HepG2 (cell line): ENCODE results near the gene SYS1. TPM values are rescaled to one million over a fixed set of nuclear protein-coding genes. Genes with fewer than 3 reads are reported as not detected.

Experiments
- CC2D1A ChIP-seq: sonication (generic); formaldehyde crosslinking; IDR thresholded peaks from 2 replicates; pipeline ENCODE4 v1.8.1; 2023; ENCODE audit warnings: mild to moderate bottlenecking, missing genetic modification reagents
- GFI1 ChIP-seq: sonication (generic); formaldehyde crosslinking; IDR thresholded peaks from 2 replicates; pipeline ENCODE4 v1.5.0; 2020; ENCODE audit warnings: missing genetic modification reagents, mild to moderate bottlenecking, borderline replicate concordance
- KAT7 ChIP-seq: IDR thresholded peaks from 2 replicates; pipeline ENCODE4 v1.6.1; 2018; ENCODE audit warnings: borderline replicate concordance, missing compliant biosample characterization
- MAFF ChIP-seq: IDR thresholded peaks from 2 replicates; pipeline ENCODE4 v1.6.1; 2011; ENCODE audit warnings: low read depth, low read length, improper control_type of control experiment
- NR2F6 ChIP-seq, 2 experiments: IDR thresholded peaks; 2 replicates each; pipeline ENCODE4 v1.6.1; 2016; ENCODE audit warnings: antibody characterized with exemption in 1 of 2, mild to moderate bottlenecking in 1 of 2
- PLRG1 ChIP-seq: fragments of 450-650 bp; conservative IDR thresholded peaks from 2 replicates; pipeline ENCODE4 v1.6.1; 2016
- POLR2A ChIP-seq, 2 experiments: IDR thresholded peaks; 2 replicates each; pipeline ENCODE4 v1.6.1; 2011; ENCODE audit warnings: low read depth in 2 of 2, low read length in 2 of 2, mild to moderate bottlenecking in 1 of 2, moderate library complexity in 1 of 2; ENCODE audit not compliant: insufficient read depth in 1 of 2
- SAP130 ChIP-seq: IDR thresholded peaks from 2 replicates; pipeline ENCODE4 v1.6.1; 2016; ENCODE audit warnings: low read depth
- ZC3H13 ChIP-seq: sonication (generic); formaldehyde crosslinking; IDR thresholded peaks from 2 replicates; pipeline ENCODE4 v1.8.1; 2023; ENCODE audit warnings: mild to moderate bottlenecking, missing genetic modification reagents, moderate library complexity
- ZNF598 ChIP-seq: sonication (generic); formaldehyde crosslinking; IDR thresholded peaks from 2 replicates; pipeline ENCODE4 v1.5.1; 2020; ENCODE audit warnings: mild to moderate bottlenecking, missing genetic modification reagents, borderline replicate concordance
- ZNF816 ChIP-seq: sonication (generic); formaldehyde crosslinking; IDR thresholded peaks from 2 replicates; pipeline ENCODE4 v1.8.0; 2022; ENCODE audit warnings: missing genetic modification reagents, mild to moderate bottlenecking, borderline replicate concordance
- polyA plus RNA-seq, 8 experiments: library from polyadenylated mRNA; depleted of rRNA in 3 of 8; stranded (reverse) in 7 of 8; unstranded in 1 of 8; fragments of >200 nt; fragmentation: Illumina TruSeq in 4 of 8; extraction: Trizol in 4 of 8; gene quantifications; 2 replicates each; pipeline versions ENCODE4 v1.2.1 to v1.2.3, GENCODE V29; 2011 to 2016; ENCODE audit warnings: low read depth in 4 of 8, missing spikeins in 1 of 8, mixed read lengths in 1 of 8; ENCODE audit not compliant: insufficient read depth in 1 of 8
- total RNA-seq, 5 experiments: library from RNA; depleted of rRNA; stranded (reverse); fragments of >200 nt; fragmentation: Illumina TruSeq; extraction: Trizol; gene quantifications; 2 replicates each; pipeline ENCODE4 v1.2.3, GENCODE V29; 2016; ENCODE audit warnings: low read depth in 1 of 5
- TF ChIP-seq, protein P1 (sequence below): sonication (generic); formaldehyde crosslinking; IDR thresholded peaks from 2 replicates; pipeline ENCODE4 v1.5.0; 2020; ENCODE audit warnings: mild to moderate bottlenecking, missing genetic modification reagents, borderline replicate concordance
- TF ChIP-seq, protein P2 (sequence below): sonication (generic); formaldehyde crosslinking; IDR thresholded peaks from 2 replicates; pipeline ENCODE4 v1.4.0; 2020; ENCODE audit warnings: missing genetic modification reagents
- TF ChIP-seq, protein P3 (sequence below): sonication (generic); formaldehyde crosslinking; IDR thresholded peaks from 2 replicates; pipeline ENCODE4 v1.4.0; 2020; ENCODE audit warnings: mild to moderate bottlenecking, low read depth, missing genetic modification reagents
- TF ChIP-seq, protein P4 (sequence below): sonication (generic); formaldehyde crosslinking; conservative IDR thresholded peaks from 2 replicates; pipeline ENCODE4 v1.4.0; 2020; ENCODE audit warnings: mild to moderate bottlenecking, missing genetic modification reagents, moderate library complexity

SYS1 gene
- total and polyA plus RNA-seq, 2 of the 13 experiments (the other 11 are each of a cell fraction or from before 2014, with no cell fraction given) = 38.3 to 65.6 TPM

DNA sequence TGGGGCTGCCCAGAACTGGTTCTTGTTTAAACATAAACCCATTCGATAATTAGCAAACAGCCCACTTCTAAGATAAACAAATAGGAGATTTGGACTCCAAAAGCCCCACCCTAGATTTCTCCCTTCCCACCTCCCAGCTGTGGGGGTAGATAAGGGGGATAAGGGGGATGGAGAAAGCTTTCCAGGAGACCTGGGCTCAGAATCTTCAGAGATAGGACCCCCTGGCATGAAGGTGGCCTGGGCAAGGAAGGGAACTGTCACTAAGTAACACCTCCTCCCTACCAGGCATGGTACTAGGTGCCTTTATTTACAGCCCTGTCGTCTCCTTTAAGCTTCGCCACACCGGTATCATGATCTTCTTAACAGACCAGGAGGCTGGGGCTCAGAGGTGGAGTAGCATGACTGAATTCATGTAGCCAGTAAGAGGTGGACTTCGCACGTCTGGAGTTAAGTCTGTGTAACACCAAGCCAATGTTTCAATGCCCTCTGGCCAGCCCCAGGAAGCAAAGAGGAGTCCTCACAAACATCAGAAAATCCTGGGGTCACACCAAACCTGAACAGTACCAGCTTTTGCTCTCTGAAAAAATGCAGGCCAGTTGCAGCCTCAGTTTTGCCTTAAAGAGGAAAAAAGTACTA, 19.3 kb upstream of the SYS1 start (continued):
- TF ChIP-seq NR2F6 (IDR thresholded peaks at IDR 0.05) = peak; percentile 11
- TF ChIP-seq NR2F6 (CRISPR knock-in tag; IDR thresholded peaks at IDR 0.05) = no peak
- TF ChIP-seq MAFF = no peak
- TF ChIP-seq ZNF816 (CRISPR knock-in tag) = peak; percentile 86; the same call in 1 of the 2 replicates
- TF ChIP-seq, protein P1, sequence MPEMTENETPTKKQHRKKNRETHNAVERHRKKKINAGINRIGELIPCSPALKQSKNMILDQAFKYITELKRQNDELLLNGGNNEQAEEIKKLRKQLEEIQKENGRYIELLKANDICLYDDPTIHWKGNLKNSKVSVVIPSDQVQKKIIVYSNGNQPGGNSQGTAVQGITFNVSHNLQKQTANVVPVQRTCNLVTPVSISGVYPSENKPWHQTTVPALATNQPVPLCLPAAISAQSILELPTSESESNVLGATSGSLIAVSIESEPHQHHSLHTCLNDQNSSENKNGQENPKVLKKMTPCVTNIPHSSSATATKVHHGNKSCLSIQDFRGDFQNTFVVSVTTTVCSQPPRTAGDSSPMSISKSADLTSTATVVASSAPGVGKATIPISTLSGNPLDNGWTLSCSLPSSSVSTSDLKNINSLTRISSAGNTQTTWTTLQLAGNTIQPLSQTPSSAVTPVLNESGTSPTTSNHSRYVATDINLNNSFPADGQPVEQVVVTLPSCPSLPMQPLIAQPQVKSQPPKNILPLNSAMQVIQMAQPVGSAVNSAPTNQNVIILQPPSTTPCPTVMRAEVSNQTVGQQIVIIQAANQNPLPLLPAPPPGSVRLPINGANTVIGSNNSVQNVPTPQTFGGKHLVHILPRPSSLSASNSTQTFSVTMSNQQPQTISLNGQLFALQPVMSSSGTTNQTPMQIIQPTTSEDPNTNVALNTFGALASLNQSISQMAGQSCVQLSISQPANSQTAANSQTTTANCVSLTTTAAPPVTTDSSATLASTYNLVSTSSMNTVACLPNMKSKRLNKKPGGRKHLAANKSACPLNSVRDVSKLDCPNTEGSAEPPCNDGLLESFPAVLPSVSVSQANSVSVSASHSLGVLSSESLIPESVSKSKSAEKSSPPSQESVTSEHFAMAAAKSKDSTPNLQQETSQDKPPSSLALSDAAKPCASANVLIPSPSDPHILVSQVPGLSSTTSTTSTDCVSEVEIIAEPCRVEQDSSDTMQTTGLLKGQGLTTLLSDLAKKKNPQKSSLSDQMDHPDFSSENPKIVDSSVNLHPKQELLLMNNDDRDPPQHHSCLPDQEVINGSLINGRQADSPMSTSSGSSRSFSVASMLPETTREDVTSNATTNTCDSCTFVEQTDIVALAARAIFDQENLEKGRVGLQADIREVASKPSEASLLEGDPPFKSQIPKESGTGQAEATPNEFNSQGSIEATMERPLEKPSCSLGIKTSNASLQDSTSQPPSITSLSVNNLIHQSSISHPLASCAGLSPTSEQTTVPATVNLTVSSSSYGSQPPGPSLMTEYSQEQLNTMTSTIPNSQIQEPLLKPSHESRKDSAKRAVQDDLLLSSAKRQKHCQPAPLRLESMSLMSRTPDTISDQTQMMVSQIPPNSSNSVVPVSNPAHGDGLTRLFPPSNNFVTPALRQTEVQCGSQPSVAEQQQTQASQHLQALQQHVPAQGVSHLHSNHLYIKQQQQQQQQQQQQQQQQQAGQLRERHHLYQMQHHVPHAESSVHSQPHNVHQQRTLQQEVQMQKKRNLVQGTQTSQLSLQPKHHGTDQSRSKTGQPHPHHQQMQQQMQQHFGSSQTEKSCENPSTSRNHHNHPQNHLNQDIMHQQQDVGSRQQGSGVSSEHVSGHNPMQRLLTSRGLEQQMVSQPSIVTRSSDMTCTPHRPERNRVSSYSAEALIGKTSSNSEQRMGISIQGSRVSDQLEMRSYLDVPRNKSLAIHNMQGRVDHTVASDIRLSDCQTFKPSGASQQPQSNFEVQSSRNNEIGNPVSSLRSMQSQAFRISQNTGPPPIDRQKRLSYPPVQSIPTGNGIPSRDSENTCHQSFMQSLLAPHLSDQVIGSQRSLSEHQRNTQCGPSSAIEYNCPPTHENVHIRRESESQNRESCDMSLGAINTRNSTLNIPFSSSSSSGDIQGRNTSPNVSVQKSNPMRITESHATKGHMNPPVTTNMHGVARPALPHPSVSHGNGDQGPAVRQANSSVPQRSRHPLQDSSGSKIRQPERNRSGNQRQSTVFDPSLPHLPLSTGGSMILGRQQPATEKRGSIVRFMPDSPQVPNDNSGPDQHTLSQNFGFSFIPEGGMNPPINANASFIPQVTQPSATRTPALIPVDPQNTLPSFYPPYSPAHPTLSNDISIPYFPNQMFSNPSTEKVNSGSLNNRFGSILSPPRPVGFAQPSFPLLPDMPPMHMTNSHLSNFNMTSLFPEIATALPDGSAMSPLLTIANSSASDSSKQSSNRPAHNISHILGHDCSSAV (CRISPR knock-in tag) = no peak
- peak; percentile 91 for TF ChIP-seq GFI1 (CRISPR knock-in tag)
- TF ChIP-seq KAT7 (CRISPR knock-in tag) = peak; percentile 66; the same call in 1 of the 2 replicates
- no peak for TF ChIP-seq POLR2A (IDR thresholded peaks at IDR 0.05; ENCODE audit: insufficient read depth in 1 of 2, low read depth in 2 of 2, low read length in 2 of 2)
- TF ChIP-seq CC2D1A (CRISPR knock-in tag) = 0 out of 2 replicates have a peak, but pooled peaks have one; percentile 56
- TF ChIP-seq SAP130 (CRISPR knock-in tag) = peak; percentile 0; the same call in 1 of the 2 replicates
- no peak for TF ChIP-seq ZC3H13 (CRISPR knock-in tag)
- TF ChIP-seq, protein P2, sequence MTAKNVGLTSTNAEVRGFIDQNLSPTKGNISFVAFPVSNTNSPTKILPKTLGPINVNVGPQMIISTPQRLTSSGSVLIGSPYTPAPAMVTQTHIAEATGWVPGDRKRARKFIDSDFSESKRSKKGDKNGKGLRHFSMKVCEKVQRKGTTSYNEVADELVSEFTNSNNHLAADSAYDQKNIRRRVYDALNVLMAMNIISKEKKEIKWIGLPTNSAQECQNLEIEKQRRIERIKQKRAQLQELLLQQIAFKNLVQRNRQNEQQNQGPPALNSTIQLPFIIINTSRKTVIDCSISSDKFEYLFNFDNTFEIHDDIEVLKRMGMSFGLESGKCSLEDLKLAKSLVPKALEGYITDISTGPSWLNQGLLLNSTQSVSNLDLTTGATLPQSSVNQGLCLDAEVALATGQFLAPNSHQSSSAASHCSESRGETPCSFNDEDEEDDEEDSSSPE (CRISPR knock-in tag) = no peak
- TF ChIP-seq PLRG1 = no peak
- no peak for TF ChIP-seq ZNF598 (CRISPR knock-in tag)
- TF ChIP-seq, protein P3, sequence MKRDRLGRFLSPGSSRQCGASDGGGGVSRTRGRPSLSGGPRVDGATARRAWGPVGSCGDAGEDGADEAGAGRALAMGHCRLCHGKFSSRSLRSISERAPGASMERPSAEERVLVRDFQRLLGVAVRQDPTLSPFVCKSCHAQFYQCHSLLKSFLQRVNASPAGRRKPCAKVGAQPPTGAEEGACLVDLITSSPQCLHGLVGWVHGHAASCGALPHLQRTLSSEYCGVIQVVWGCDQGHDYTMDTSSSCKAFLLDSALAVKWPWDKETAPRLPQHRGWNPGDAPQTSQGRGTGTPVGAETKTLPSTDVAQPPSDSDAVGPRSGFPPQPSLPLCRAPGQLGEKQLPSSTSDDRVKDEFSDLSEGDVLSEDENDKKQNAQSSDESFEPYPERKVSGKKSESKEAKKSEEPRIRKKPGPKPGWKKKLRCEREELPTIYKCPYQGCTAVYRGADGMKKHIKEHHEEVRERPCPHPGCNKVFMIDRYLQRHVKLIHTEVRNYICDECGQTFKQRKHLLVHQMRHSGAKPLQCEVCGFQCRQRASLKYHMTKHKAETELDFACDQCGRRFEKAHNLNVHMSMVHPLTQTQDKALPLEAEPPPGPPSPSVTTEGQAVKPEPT = no peak
- TF ChIP-seq, protein P4, sequence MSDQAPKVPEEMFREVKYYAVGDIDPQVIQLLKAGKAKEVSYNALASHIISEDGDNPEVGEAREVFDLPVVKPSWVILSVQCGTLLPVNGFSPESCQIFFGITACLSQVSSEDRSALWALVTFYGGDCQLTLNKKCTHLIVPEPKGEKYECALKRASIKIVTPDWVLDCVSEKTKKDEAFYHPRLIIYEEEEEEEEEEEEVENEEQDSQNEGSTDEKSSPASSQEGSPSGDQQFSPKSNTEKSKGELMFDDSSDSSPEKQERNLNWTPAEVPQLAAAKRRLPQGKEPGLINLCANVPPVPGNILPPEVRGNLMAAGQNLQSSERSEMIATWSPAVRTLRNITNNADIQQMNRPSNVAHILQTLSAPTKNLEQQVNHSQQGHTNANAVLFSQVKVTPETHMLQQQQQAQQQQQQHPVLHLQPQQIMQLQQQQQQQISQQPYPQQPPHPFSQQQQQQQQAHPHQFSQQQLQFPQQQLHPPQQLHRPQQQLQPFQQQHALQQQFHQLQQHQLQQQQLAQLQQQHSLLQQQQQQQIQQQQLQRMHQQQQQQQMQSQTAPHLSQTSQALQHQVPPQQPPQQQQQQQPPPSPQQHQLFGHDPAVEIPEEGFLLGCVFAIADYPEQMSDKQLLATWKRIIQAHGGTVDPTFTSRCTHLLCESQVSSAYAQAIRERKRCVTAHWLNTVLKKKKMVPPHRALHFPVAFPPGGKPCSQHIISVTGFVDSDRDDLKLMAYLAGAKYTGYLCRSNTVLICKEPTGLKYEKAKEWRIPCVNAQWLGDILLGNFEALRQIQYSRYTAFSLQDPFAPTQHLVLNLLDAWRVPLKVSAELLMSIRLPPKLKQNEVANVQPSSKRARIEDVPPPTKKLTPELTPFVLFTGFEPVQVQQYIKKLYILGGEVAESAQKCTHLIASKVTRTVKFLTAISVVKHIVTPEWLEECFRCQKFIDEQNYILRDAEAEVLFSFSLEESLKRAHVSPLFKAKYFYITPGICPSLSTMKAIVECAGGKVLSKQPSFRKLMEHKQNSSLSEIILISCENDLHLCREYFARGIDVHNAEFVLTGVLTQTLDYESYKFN (CRISPR knock-in tag) = peak; percentile 86
